K562 (cell line): ENCODE results near the gene C1QBP. TPM values are rescaled to one million over a fixed set of nuclear protein-coding genes. Genes with fewer than 3 reads are reported as not detected.

Source experiments
- AFF4 ChIP-seq: sonication (generic); formaldehyde crosslinking; IDR thresholded peaks from 2 replicates; pipeline ENCODE4 v1.8.0; 2023; ENCODE audit warnings: mild to moderate bottlenecking, missing genetic modification reagents
- ESRRA ChIP-seq: fragments of 450-650 bp; IDR thresholded peaks from 2 replicates; pipeline ENCODE4 v1.6.1; 2014; ENCODE audit warnings: low read depth, mild to moderate bottlenecking, moderate library complexity, borderline replicate concordance
- ETV1 ChIP-seq: fragments of 450-650 bp; conservative IDR thresholded peaks from 2 replicates; pipeline ENCODE4 v1.6.1; 2016; ENCODE audit warnings: missing genetic modification characterization, control low read depth, low read depth, missing compliant biosample characterization
- FOXM1 ChIP-seq, 2 experiments: fragments of 450-650 bp in 1 of 2; sonication (generic) in 1 of 2; formaldehyde crosslinking in 1 of 2; IDR thresholded peaks; 2 replicates each; pipeline versions ENCODE4 v1.6.1 to v1.9.0; 2017 to 2022; ENCODE audit warnings: low read depth in 2 of 2, mild to moderate bottlenecking in 2 of 2, missing genetic modification reagents in 1 of 2, moderate library complexity in 1 of 2
- HMG20A ChIP-seq: fragments of 450-650 bp; formaldehyde crosslinking; conservative IDR thresholded peaks from 2 replicates; pipeline ENCODE4 v1.4.0; 2020; ENCODE audit warnings: mild to moderate bottlenecking, mixed read lengths
- JUN ChIP-seq, 2 experiments: sonication (generic) in 1 of 2; formaldehyde crosslinking in 1 of 2; IDR thresholded peaks; 2 replicates each; pipeline versions ENCODE4 v1.6.1 to v1.8.0; 2012 to 2022; ENCODE audit warnings: borderline replicate concordance in 2 of 2, mild to moderate bottlenecking in 2 of 2, improper control_type of control experiment in 1 of 2, low read depth in 1 of 2, low read length in 1 of 2, missing genetic modification reagents in 1 of 2
- KAT8 ChIP-seq: fragments of 450-650 bp; IDR thresholded peaks from 2 replicates; pipeline ENCODE4 v1.6.1; 2016; ENCODE audit warnings: low read depth, mild to moderate bottlenecking
- MTA3 ChIP-seq: fragments of 450-650 bp; formaldehyde crosslinking; IDR thresholded peaks from 2 replicates; pipeline ENCODE4 v1.6.1; 2017; ENCODE audit warnings: mild to moderate bottlenecking, borderline replicate concordance
- PHF8 ChIP-seq: fragments of 200-600 bp; sonication (generic); IDR thresholded peaks from 2 replicates; pipeline ENCODE4 v1.6.1; 2012; ENCODE audit warnings: mixed run types, mild to moderate bottlenecking, inconsistent platforms, low read length, moderate library complexity, borderline replicate concordance
- POLR2H ChIP-seq: IDR thresholded peaks from 2 replicates; pipeline ENCODE4 v1.6.1; 2016; ENCODE audit warnings: missing genetic modification characterization, low read depth, mild to moderate bottlenecking, control low read depth, missing compliant biosample characterization, moderate library complexity
- RREB1 ChIP-seq: fragments of 250-450 bp; sonication (Bioruptor Pico); IDR thresholded peaks from 2 replicates; pipeline ENCODE4 v1.4.0; 2020
- SNIP1 ChIP-seq: fragments of 450-650 bp; IDR thresholded peaks from 2 replicates; pipeline ENCODE4 v1.7.1; 2017; ENCODE audit warnings: low read depth, mild to moderate bottlenecking
- SOX6 ChIP-seq: fragments of 450-650 bp; IDR thresholded peaks from 2 replicates; pipeline ENCODE4 v1.6.1; 2014; ENCODE audit warnings: mild to moderate bottlenecking
- SRSF3 ChIP-seq: fragments of 200-400 bp; formaldehyde crosslinking; IDR thresholded peaks from 2 replicates; pipeline ENCODE4 v1.6.1; 2016; ENCODE audit warnings: mild to moderate bottlenecking, low read length, moderate library complexity; ENCODE audit not compliant: insufficient read depth
- polyA plus RNA-seq, 8 experiments: library from polyadenylated mRNA; depleted of rRNA in 4 of 8; stranded (reverse) in 5 of 8; unstranded in 3 of 8; fragments of >200 nt; fragmentation: Nextera tagmentation in 2 of 8; fragmentation: Illumina TruSeq in 1 of 8; extraction: Ambion mirVana in 2 of 8; extraction: Trizol in 1 of 8; gene quantifications; 2 replicates each; pipeline versions ENCODE4 v1.2.1 to v1.2.3, GENCODE V29; 2011 to 2014; ENCODE audit warnings: inconsistent platforms in 1 of 8, missing spikeins in 1 of 8
- total RNA-seq, 7 experiments: library from RNA; depleted of rRNA in 6 of 7; stranded (reverse); fragments of >200 nt in 6 of 7; fragmentation: Illumina TruSeq in 2 of 7; extraction: Trizol in 2 of 7; gene quantifications; 2 replicates each; pipeline versions ENCODE4 v1.2.1 to v1.2.3, GENCODE V29; 2011 to 2021; ENCODE audit warnings: low replicate concordance in 1 of 7
- TF ChIP-seq, protein P1 (sequence below): sonication (generic); formaldehyde crosslinking; IDR thresholded peaks from 2 replicates; pipeline ENCODE4 v1.8.0; 2022; ENCODE audit warnings: mild to moderate bottlenecking, low read depth, missing genetic modification reagents

The C1QBP gene
- total and polyA plus RNA-seq, 9 of the 15 experiments (the other 6 are each of a cell fraction or from before 2014, with no cell fraction given) = 90.7 to 665 (median 414) TPM

DNA sequence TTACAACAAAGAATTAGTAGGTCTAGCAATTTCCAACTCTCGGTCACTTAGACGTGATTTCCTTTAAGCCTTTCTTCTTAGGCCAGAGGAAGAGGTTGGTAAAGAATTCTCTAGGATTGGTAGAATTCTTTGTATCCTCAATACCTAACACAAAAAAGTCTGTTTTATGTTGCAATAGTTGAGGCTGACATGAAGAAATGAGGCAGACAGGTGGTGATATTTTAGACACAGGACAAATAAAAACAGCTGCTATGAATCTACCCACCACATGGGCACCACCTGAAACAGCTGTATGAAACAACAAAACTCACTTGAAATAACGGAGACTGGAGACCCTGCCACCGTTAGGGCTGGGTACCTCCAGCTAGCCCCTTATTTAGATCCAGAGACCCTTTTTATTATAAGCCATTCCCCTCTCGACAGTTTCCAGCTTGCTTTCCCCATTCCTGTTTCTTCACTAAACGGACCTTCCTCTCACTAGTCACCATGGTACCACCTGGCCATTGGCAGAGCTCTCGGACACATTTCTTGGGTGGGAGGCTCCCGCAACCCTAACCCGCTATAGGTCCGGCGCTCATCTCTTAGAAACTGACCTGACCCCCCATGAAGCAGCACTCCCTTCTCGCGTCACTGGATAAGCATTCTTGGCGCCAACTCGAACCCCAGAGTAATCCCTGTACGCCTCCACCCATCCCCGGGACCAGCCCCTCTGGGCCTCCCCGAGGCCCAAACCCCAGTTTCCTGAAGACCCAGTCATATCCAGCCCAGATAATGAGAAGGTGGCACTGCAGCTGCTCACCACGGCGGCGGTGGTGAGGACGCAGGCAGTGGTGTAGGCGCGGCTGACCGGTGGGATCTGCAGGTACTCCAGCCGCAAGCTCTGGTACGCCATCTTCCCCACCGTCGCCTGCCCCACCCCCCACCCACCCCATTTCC is 46.6 kb upstream of the C1QBP start, which contains the start of gene DERL2 (continued):
- TF ChIP-seq AFF4 (CRISPR knock-in tag) = no peak
- TF ChIP-seq, protein P1, sequence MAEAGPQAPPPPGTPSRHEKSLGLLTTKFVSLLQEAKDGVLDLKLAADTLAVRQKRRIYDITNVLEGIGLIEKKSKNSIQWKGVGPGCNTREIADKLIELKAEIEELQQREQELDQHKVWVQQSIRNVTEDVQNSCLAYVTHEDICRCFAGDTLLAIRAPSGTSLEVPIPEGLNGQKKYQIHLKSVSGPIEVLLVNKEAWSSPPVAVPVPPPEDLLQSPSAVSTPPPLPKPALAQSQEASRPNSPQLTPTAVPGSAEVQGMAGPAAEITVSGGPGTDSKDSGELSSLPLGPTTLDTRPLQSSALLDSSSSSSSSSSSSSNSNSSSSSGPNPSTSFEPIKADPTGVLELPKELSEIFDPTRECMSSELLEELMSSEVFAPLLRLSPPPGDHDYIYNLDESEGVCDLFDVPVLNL (CRISPR knock-in tag) = no peak
- no peak for TF ChIP-seq SRSF3
- no peak for TF ChIP-seq ESRRA
- TF ChIP-seq RREB1 (CRISPR knock-in tag) = no peak
- TF ChIP-seq FOXM1 (IDR thresholded peaks at IDR 0.05; ENCODE audit: low read depth) = no peak
- no peak for TF ChIP-seq FOXM1 (CRISPR knock-in tag; IDR thresholded peaks at IDR 0.05; ENCODE audit: low read depth)
- no peak for TF ChIP-seq SOX6
- TF ChIP-seq SNIP1 = no peak
- TF ChIP-seq KAT8 = no peak
- TF ChIP-seq MTA3 = no peak
- TF ChIP-seq PHF8 = peak; percentile 77
- no peak for TF ChIP-seq JUN (IDR thresholded peaks at IDR 0.05; ENCODE audit: borderline replicate concordance, low read depth, low read length)
- no peak for TF ChIP-seq JUN (CRISPR knock-in tag; IDR thresholded peaks at IDR 0.05; ENCODE audit: borderline replicate concordance)
- TF ChIP-seq ETV1 (tag) = no peak
- TF ChIP-seq HMG20A (CRISPR knock-in tag) = no peak
- no peak for TF ChIP-seq POLR2H
